ENCODE results near the gene UCMA. TPM values are rescaled to one million over a fixed set of nuclear protein-coding genes. Genes with fewer than 3 reads are reported as not detected.
"Not testable (repeated sequence)": the region's sequence is repeated elsewhere in the genome, so short reads cannot be mapped to it uniquely, and the experiment has no call there.

UCMA gene
- not detected in 2 replicates for total RNA-seq
- polyA plus RNA-seq = not detected in 2 replicates

- H3K27ac ChIP-seq = no peak within 1 kb of the TSS
- no peaks in the 10 kb centered on the region for H3K27me3 ChIP-seq
- no peak within 1 kb of the TSS for H3K4me3 ChIP-seq
- DNase-seq (ENCODE audit: low read depth in 1 of 2, low spot score in 1 of 2) = no peak
- no peaks in the 10 kb centered on the region for H3K4me1 ChIP-seq (ENCODE audit: low read depth)
- TF ChIP-seq CTCF (IDR thresholded peaks at IDR 0.05; ENCODE audit: low read depth, low read length) = no peak
- no peaks in the 10 kb centered on the region for H3K36me3 ChIP-seq
- no peaks in the 10 kb centered on the region for H3K9me3 ChIP-seq (ENCODE audit: low read depth)
Measured at GRCh38 chr10:13234172-13234571, at the start of gene UCMA. Gene UCMA (minus strand): TSS chr10:13234374. CDS start chr10:13234258, 116 bp downstream.

- H3K4me1 ChIP-seq (ENCODE audit: low read depth); H3K4me3 ChIP-seq; H3K9me3 ChIP-seq (ENCODE audit: low read depth); H3K27me3 ChIP-seq; H3K27ac ChIP-seq; H3K36me3 ChIP-seq; DNase-seq (ENCODE audit: low read depth in 1 of 2, low spot score in 1 of 2): not testable (repeated sequence)
Measured at GRCh38 chr10:13282348-13282747, 48.2 kb upstream of the UCMA start.

- H3K36me3 ChIP-seq = peaks cover 3% of the 10 kb centered on the region
- no peak overlapping the region for H3K4me3 ChIP-seq
- no peak overlapping the region for H3K27ac ChIP-seq
- no peaks in the 10 kb centered on the region for H3K27me3 ChIP-seq
- TF ChIP-seq CTCF (IDR thresholded peaks at IDR 0.05; ENCODE audit: low read depth, low read length) = peak; percentile 33
- no peaks in the 10 kb centered on the region for H3K4me1 ChIP-seq (ENCODE audit: low read depth)
- H3K9me3 ChIP-seq (ENCODE audit: low read depth) = no peaks in the 10 kb centered on the region
- peak in 1 of 2 donors; percentile 52 for DNase-seq (ENCODE audit: low read depth in 1 of 2, low spot score in 1 of 2)
Measured at GRCh38 chr10:13276749-13277365, 42.7 kb upstream of the UCMA start.

- H3K4me3 ChIP-seq; DNase-seq (ENCODE audit: low read depth in 1 of 2, low spot score in 1 of 2); H3K9me3 ChIP-seq (ENCODE audit: low read depth): not testable (repeated sequence)
Measured at GRCh38 chr10:13276146-13276545, 42.0 kb upstream of the UCMA start.

GRCh38 chr10:13272164-13272571 lies 38.0 kb upstream of the UCMA start:
- peak in 1 of 2 donors; percentile 75 for DNase-seq (ENCODE audit: low read depth in 1 of 2, low spot score in 1 of 2)

More at GRCh38 chr10:13276146-13276545, 42.0 kb upstream of the UCMA start:
- H3K4me1 ChIP-seq (ENCODE audit: low read depth); H3K27me3 ChIP-seq; H3K27ac ChIP-seq; H3K36me3 ChIP-seq: not testable (repeated sequence)

GRCh38 chr10:13271552-13272163 lies 37.5 kb upstream of the UCMA start:
- no peaks in the 10 kb centered on the region for H3K27me3 ChIP-seq
- no peak overlapping the region for H3K27ac ChIP-seq
- no peaks in the 10 kb centered on the region for H3K9me3 ChIP-seq (ENCODE audit: low read depth)
- peak; percentile 25 to 29 for DNase-seq (ENCODE audit: low read depth in 1 of 2, low spot score in 1 of 2)
- TF ChIP-seq CTCF (IDR thresholded peaks at IDR 0.05; ENCODE audit: low read depth, low read length) = peak; percentile 62
- no peaks in the 10 kb centered on the region for H3K4me1 ChIP-seq (ENCODE audit: low read depth)
- no peaks in the 10 kb centered on the region for H3K36me3 ChIP-seq
- no peak overlapping the region for H3K4me3 ChIP-seq

More at GRCh38 chr10:13272164-13272571, 38.0 kb upstream of the UCMA start:
- Histone ChIP-seq H3K27ac (no peak overlapping the region), H3K9me3 (ENCODE audit: low read depth) (no peaks in the 10 kb centered on the region), H3K4me3 (no peak overlapping the region), H3K36me3 (no peaks in the 10 kb centered on the region), H3K4me1 (ENCODE audit: low read depth) (no peaks in the 10 kb centered on the region), H3K27me3 (no peaks in the 10 kb centered on the region)
- TF ChIP-seq CTCF (IDR thresholded peaks at IDR 0.05; ENCODE audit: low read depth, low read length) = no peak
